Measurements from ENCODE around the gene ZNF483. TPM values are rescaled to one million over a fixed set of nuclear protein-coding genes. Genes with fewer than 3 reads are reported as not detected.

ZNF483 gene
- polyA plus RNA-seq, 3 donors, result not detected

DNA sequence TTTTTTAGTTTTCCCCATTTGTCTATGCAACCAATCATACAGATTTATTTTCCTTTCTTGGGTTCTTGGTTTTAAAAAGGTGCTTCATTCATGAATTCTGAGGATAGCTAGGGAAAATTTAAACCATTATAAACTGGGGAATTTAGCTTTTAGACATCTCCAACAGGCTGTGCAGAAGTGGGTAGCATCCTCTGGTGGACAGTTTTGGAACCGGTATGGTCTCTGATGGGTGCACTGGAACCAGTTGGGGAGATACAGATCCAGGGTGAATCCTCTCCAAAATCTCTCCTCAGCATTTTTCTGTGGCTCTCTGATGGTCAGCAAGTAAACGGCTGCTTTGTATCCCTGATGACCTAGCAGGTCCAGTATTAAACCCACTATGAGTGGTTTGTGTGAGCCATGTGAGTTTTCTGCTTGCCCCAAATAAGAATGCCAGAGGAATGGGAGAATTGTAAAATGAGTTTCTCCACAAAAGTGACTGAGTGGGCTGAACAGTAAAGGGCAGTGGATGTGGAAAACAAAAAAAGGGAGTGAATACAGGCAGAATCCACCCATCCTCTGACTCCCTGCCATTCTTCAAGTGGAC lies 97.0 kb downstream of the ZNF483 start:
- peaks cover 13% of the 10 kb centered on the region for H3K4me1 Mint-ChIP-seq
- peak in 1 of 3 donors; percentile 37 for DNase-seq
- WGBS (ENCODE audit: insufficient coverage), result 0% methylated on average over 1 of the region's 2 CpGs
- H3K27ac Mint-ChIP-seq, result peak overlapping the region in 3 of 7 donors; percentile 49 to 72 (median 72)
- no peak overlapping the region for H2AFZ ChIP-seq (ENCODE audit: insufficient read depth, low read depth, low read length, poor library complexity, severe bottlenecking)
- H3K9me3 ChIP-seq (replicated peaks in 1 of 2; ENCODE audit: control insufficient read depth in 1 of 2, insufficient read depth in 1 of 2, low read length in 2 of 2), result no peaks in the 10 kb centered on the region
- H3K4me3 ChIP-seq (replicated peaks in 1 of 3; ENCODE audit: low read depth in 2 of 3, low read length in 3 of 3), result no peak overlapping the region
- H3K4me2 ChIP-seq (replicated peaks; ENCODE audit: extremely low read depth, low read length, poor library complexity, severe bottlenecking), result no peak overlapping the region
- H3K27me3 ChIP-seq (ENCODE audit: control insufficient read depth in 2 of 2, insufficient read depth in 2 of 2, low read length in 2 of 2), result peaks cover 0 to 5% of the 10 kb centered on the region in 2 donors
- H3K27me3 Mint-ChIP-seq (ENCODE audit: low read depth in 3 of 3), result peaks cover 0 to 17% (median 3%) of the 10 kb centered on the region in 3 donors
- peaks cover 3 to 12% of the 10 kb centered on the region in 2 donors for H3K4me1 ChIP-seq (ENCODE audit: control insufficient read depth in 1 of 2, insufficient read depth in 2 of 2, low read length in 2 of 2)
- no peak overlapping the region for H3K9ac ChIP-seq (ENCODE audit: insufficient read depth, low read length, poor library complexity, severe bottlenecking)
- intact Hi-C loops (cut with micrococcal nuclease), result no loop called here
- no peaks in the 10 kb centered on the region for H3K79me2 ChIP-seq (ENCODE audit: insufficient read depth, low read length)
- H3K36me3 ChIP-seq (replicated peaks in 1 of 2; ENCODE audit: control insufficient read depth in 1 of 2, insufficient read depth in 2 of 2, low read length in 2 of 2), result no peaks in the 10 kb centered on the region
- H3K36me3 Mint-ChIP-seq, result no peaks in the 10 kb centered on the region
- H3K4me3 Mint-ChIP-seq, result no peak overlapping the region
- peaks cover 0 to 7% (median 2%) of the 10 kb centered on the region in 7 donors for H3K9me3 Mint-ChIP-seq
- TF ChIP-seq CTCF (IDR thresholded peaks at IDR 0.05), result peak; percentile 71
- no peak overlapping the region for H3K27ac ChIP-seq (ENCODE audit: low read depth in 1 of 2, low read length in 2 of 2)
- H4K20me1 ChIP-seq (ENCODE audit: insufficient read depth, low read length), result no peaks in the 10 kb centered on the region

- Mint-ChIP-seq H3K27ac (peak overlapping the region in 6 of 7 donors; percentile 77 to 90 (median 84)), H3K4me3 (peak overlapping the region in 1 of 2 donors; percentile 26), H3K36me3 (no peaks in the 10 kb centered on the region), H3K4me1 (peaks cover 13% of the 10 kb centered on the region), H3K9me3 (peaks cover 0 to 7% (median 2%) of the 10 kb centered on the region in 7 donors), H3K27me3 (ENCODE audit: low read depth in 3 of 3) (peaks cover 0 to 17% (median 3%) of the 10 kb centered on the region in 3 donors)
- Histone ChIP-seq H3K27ac (ENCODE audit: low read depth in 1 of 2, low read length in 2 of 2) (peak overlapping the region in 1 of 2 donors; percentile 41), H3K27me3 (ENCODE audit: control insufficient read depth in 2 of 2, insufficient read depth in 2 of 2, low read length in 2 of 2) (peaks cover 0 to 5% of the 10 kb centered on the region in 2 donors), H3K4me1 (ENCODE audit: control insufficient read depth in 1 of 2, insufficient read depth in 2 of 2, low read length in 2 of 2) (peaks cover 3 to 12% of the 10 kb centered on the region in 2 donors), H3K79me2 (ENCODE audit: insufficient read depth, low read length) (no peaks in the 10 kb centered on the region), H2AFZ (ENCODE audit: insufficient read depth, low read depth, low read length, poor library complexity, severe bottlenecking) (no peak overlapping the region), H3K4me3 (replicated peaks in 1 of 3; ENCODE audit: low read depth in 2 of 3, low read length in 3 of 3) (no peak overlapping the region), H3K9me3 (replicated peaks in 1 of 2; ENCODE audit: control insufficient read depth in 1 of 2, insufficient read depth in 1 of 2, low read length in 2 of 2) (no peaks in the 10 kb centered on the region), H4K20me1 (ENCODE audit: insufficient read depth, low read length) (no peaks in the 10 kb centered on the region), H3K4me2 (replicated peaks; ENCODE audit: extremely low read depth, low read length, poor library complexity, severe bottlenecking) (no peak overlapping the region), H3K9ac (ENCODE audit: insufficient read depth, low read length, poor library complexity, severe bottlenecking) (no peak overlapping the region), H3K36me3 (replicated peaks in 1 of 2; ENCODE audit: control insufficient read depth in 1 of 2, insufficient read depth in 2 of 2, low read length in 2 of 2) (no peaks in the 10 kb centered on the region)
- intact Hi-C loops (cut with micrococcal nuclease), result no loop called here
- peak; percentile 65 to 87 (median 82) for DNase-seq
- TF ChIP-seq CTCF (IDR thresholded peaks at IDR 0.05), result no peak
- WGBS (ENCODE audit: insufficient coverage), result 0% methylated on average over 1 of the region's 3 CpGs
Observed at GRCh38 chr9:111622626-111623025, 97.6 kb downstream of the ZNF483 start.

Other genes with a start within 250 kb of the ZNF483 start
- gene OR2K2, start 195.0 kb upstream of the ZNF483 start, polyA plus RNA-seq, result not detected
- 10 to 100 TPM in 2 of 3 donors, 1 to 10 TPM in 1; 7.4 to 27.6 (median 15.9) TPM for gene ECPAS, start 40.8 kb upstream of the ZNF483 start, polyA plus RNA-seq
- 1 to 10 TPM in 1 of 3 donors, under 1 TPM in 2; 0.41 to 1.1 (median 0.68) TPM for gene PTGR1, start 74.5 kb downstream of the ZNF483 start, polyA plus RNA-seq
- gene DNAJC25, start 106.2 kb downstream of the ZNF483 start, polyA plus RNA-seq, result 1 to 10 TPM; 1.1 to 6.0 (median 1.6) TPM
- 10 to 100 TPM; 42.9 to 84.1 (median 67.9) TPM for gene GNG10, start 136.4 kb downstream of the ZNF483 start, polyA plus RNA-seq